CD1c-positive myeloid dendritic cell (primary cell): Measurements from ENCODE around the gene DBH.

Experiments used
- DNase-seq: peaks from one replicate; pipeline ENCODE4 v3.0.0-alpha.2; 2016; ENCODE audit errors: extremely low spot score

The DBH gene

GRCh38 chr9:133684121-133684935 lies 48.2 kb downstream of the DBH start:
- DNase-seq: no peak

GRCh38 chr9:133684936-133685361 lies 48.8 kb downstream of the DBH start:
- no peak for DNase-seq

- DNase-seq: no peak
These were observed 49.8 kb downstream of the DBH start for GRCh38 chr9:133685653-133686609.

- DNase-seq: no peak
These were observed 50.7 kb downstream of the DBH start for GRCh38 chr9:133686642-133687575.

- DNase-seq: no peak
These were observed 51.9 kb downstream of the DBH start for GRCh38 chr9:133687856-133688761.

- DNase-seq: no peak
These were observed 53.1 kb downstream of the DBH start for GRCh38 chr9:133689151-133689763.

GRCh38 chr9:133690081-133690561 lies 54.0 kb downstream of the DBH start:
- DNase-seq: no peak

- no peak for DNase-seq
These were observed 55.0 kb downstream of the DBH start for GRCh38 chr9:133691191-133691590.

GRCh38 chr9:133691626-133692363 lies 55.6 kb downstream of the DBH start:
- no peak for DNase-seq

- no peak for DNase-seq
These were observed 56.3 kb downstream of the DBH start for GRCh38 chr9:133692364-133692985.

GRCh38 chr9:133693116-133693515 lies 57.0 kb downstream of the DBH start:
- no peak for DNase-seq

- no peak for DNase-seq
These were observed 57.8 kb downstream of the DBH start for GRCh38 chr9:133693703-133694529.

- DNase-seq: no peak
These were observed 58.5 kb downstream of the DBH start for GRCh38 chr9:133694686-133695085.

GRCh38 chr9:133696071-133696472 lies 59.9 kb downstream of the DBH start:
- DNase-seq: no peak

GRCh38 chr9:133699546-133699945 lies 63.4 kb downstream of the DBH start:
- no peak for DNase-seq

- DNase-seq: no peak
These were observed 64.7 kb downstream of the DBH start for GRCh38 chr9:133700819-133701320.

GRCh38 chr9:133701321-133701980 lies 65.3 kb downstream of the DBH start:
- no peak for DNase-seq
